Pancreas (tissue), 10 donors: Measurements from ENCODE around the gene EHF. TPM values are rescaled to one million over a fixed set of nuclear protein-coding genes. Genes with fewer than 3 reads are reported as not detected.

Source experiments
- ATAC-seq, 4 donors: fragments of 200-7000 bp; cut with Tn5 transposase; one replicate each; pipeline versions ENCODE4 v1.8.0 to v1.9.1; 2020; ENCODE audit warnings: mild to moderate bottlenecking in 4 of 4, moderate library complexity in 4 of 4
- DNase-seq, 6 donors: peaks; one replicate each; pipeline ENCODE4 v3.0.0-alpha.2; 2020
- FAIRE-seq: peaks from 2 replicates; lab custom pipeline; 2012; peaks lifted over from hg19 to GRCh38; lab: Jason Lieb, UNC
- H3K27ac ChIP-seq, 4 donors: fragments of 200-600 bp; sonication (generic); 1 replicate in 3 of 4; 2 replicates in 1 of 4; pipeline versions ENCODE4 v1.5.0 to v1.8.0; 2020
- H3K27me3 ChIP-seq, 4 donors: fragments of 200-600 bp; one replicate each; pipeline ENCODE4 v1.8.0; 2021
- H3K36me3 ChIP-seq, 3 donors: fragments of 200-600 bp; sonication (generic) in 1 of 3; one replicate each; pipeline versions ENCODE4 v1.5.0 to v1.8.0; 2020 to 2021
- H3K4me1 ChIP-seq, 3 donors: fragments of 200-600 bp; one replicate each; pipeline ENCODE4 v1.8.0; 2021
- H3K4me3 ChIP-seq, 4 donors: fragments of 200-600 bp; sonication (generic) in 2 of 4; one replicate each; pipeline versions ENCODE4 v1.5.0 to v1.8.0; 2020 to 2021
- H3K9me3 ChIP-seq, 4 donors: fragments of 200-600 bp; one replicate each; pipeline ENCODE4 v1.8.0; 2021
- WGBS, 2 donors: extraction: QIAGEN DNeasy Blood & Tissue Kit; methylation state at CpG; one replicate each; pipeline ENCODE4 v1.1.7; 2013; 5-methylcytosine and 5-hydroxymethylcytosine counted together
- intact Hi-C, 3 donors: fragments of 100-400 bp; cut with DNase I; formaldehyde crosslinking; loops; one replicate each; pipeline versions ENCODE4 v1.11.1 to v1.14.2; 2022
- polyA plus RNA-seq, 2 donors: library from polyadenylated mRNA; stranded (reverse); fragments of 200-250 nt; gene quantifications; one replicate each; pipeline ENCODE4 v1.2.3, GENCODE V29; 2013
- total RNA-seq, 6 donors: library from RNA; stranded (reverse); fragmentation: NEBNext Ultra II Directional in 4 of 6; extraction: Animal tissue kit (Norgen Biotek cat#: 25700) in 4 of 6; gene quantifications; one replicate each; pipeline versions ENCODE4 v1.2.1 to v1.2.4, GENCODE V29; 2021 to 2023
- TF ChIP-seq, protein P1 (sequence below), 4 donors: fragments of 200-600 bp; sonication (generic) in 3 of 4; IDR thresholded peaks; one replicate each; pipeline versions ENCODE4 v1.5.0 to v1.8.0; 2021; ENCODE audit warnings: antibody characterized with exemption in 4 of 4
- donor health status: healthy with polysubstance abuse.
- donor health status: DM: no; HTN: no; CAD: no; lungs with moderate emphysema.
- donor health status: DM: no; HTN: no; CAD: no.
- donor health status: control.
- donor health status: control.
- donor health status: Bipolar disorder and iron deficiency.
- donor health status: DM: yes; HTN: yes; CAD: no.
- donor health status: DM: no; HTN: no; CAD: no.
- donor health status: DM: no; HTN: no; CAD: no.
- donor health status: DM: yes; HTN: yes; CAD: no.

Gene EHF
- total and polyA plus RNA-seq, 8 donors: 7.7 to 58.2 (median 32.4) TPM

DNA sequence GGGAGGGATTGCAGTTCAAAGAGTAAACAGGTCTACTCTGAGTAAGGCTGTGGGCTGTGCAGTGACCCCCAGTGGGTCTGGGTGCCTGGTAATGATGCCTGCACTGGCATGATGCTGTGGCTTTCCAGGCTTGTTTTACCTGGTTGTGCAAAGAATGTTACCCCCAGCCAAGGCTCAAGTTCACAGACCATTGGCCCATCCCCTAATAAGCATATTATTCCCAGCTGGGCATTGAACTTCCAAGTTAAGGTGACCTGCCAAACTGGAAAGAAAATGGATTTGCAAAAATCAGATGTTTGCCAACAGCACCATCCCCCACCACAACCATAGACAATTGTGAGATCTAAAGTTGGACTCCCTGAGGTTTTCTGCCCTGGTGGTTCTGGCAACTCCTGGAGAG lies 7.9 kb upstream of the EHF start:
- TF ChIP-seq, protein P1, sequence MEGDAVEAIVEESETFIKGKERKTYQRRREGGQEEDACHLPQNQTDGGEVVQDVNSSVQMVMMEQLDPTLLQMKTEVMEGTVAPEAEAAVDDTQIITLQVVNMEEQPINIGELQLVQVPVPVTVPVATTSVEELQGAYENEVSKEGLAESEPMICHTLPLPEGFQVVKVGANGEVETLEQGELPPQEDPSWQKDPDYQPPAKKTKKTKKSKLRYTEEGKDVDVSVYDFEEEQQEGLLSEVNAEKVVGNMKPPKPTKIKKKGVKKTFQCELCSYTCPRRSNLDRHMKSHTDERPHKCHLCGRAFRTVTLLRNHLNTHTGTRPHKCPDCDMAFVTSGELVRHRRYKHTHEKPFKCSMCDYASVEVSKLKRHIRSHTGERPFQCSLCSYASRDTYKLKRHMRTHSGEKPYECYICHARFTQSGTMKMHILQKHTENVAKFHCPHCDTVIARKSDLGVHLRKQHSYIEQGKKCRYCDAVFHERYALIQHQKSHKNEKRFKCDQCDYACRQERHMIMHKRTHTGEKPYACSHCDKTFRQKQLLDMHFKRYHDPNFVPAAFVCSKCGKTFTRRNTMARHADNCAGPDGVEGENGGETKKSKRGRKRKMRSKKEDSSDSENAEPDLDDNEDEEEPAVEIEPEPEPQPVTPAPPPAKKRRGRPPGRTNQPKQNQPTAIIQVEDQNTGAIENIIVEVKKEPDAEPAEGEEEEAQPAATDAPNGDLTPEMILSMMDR (IDR thresholded peaks at IDR 0.05): no peak
- ATAC-seq: peak in 2 of 4 donors; percentile 19 to 33
- Histone ChIP-seq H3K4me3 (no peak overlapping the region), H3K9me3 (no peaks in the 10 kb centered on the region), H3K27me3 (no peaks in the 10 kb centered on the region), H3K27ac (no peak overlapping the region), H3K4me1 (peaks cover 12 to 28% (median 17%) of the 10 kb centered on the region in 3 donors), H3K36me3 (no peaks in the 10 kb centered on the region)
- DNase-seq: no peak
- intact Hi-C loops: no loop called here
- no peak for FAIRE-seq

DNA sequence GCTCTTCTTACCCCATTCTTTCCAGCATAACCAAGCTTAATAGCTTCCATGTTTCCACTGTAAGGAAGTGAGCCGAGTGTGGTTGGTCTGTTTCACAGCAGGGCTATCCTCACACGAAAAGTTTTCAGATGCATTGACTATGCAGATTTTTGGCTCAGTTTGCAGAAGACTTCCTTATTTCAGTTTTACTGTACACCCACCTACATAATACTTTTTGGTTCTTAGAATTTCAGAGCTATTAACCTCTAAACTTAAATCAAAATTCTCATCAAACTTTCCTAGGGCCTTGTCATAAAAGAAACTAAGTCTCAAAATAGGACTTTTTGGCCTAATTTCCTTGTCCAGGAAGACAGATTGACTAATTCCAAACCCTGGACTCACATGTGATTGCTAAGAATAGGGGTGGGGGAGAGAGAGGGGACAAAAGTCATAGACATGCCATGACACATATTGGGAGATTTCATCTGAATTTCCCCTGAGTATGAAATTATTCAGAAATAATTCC lies 7.3 kb upstream of the EHF start:
- no peak for FAIRE-seq
- TF ChIP-seq, protein P1 (IDR thresholded peaks at IDR 0.05): no peak
- H3K4me3 ChIP-seq: no peak overlapping the region
- no peaks in the 10 kb centered on the region for H3K36me3 ChIP-seq
- intact Hi-C loops: no loop called here
- DNase-seq: no peak
- 50 to 63% methylated on average over 2 of the region's 2 CpGs for WGBS, 2 donors
- no peaks in the 10 kb centered on the region for H3K9me3 ChIP-seq
- no peaks in the 10 kb centered on the region for H3K27me3 ChIP-seq
- peaks cover 12 to 29% (median 17%) of the 10 kb centered on the region in 3 donors for H3K4me1 ChIP-seq
- no peak overlapping the region for H3K27ac ChIP-seq
- ATAC-seq: peak in 2 of 4 donors; percentile 13 to 37

DNA sequence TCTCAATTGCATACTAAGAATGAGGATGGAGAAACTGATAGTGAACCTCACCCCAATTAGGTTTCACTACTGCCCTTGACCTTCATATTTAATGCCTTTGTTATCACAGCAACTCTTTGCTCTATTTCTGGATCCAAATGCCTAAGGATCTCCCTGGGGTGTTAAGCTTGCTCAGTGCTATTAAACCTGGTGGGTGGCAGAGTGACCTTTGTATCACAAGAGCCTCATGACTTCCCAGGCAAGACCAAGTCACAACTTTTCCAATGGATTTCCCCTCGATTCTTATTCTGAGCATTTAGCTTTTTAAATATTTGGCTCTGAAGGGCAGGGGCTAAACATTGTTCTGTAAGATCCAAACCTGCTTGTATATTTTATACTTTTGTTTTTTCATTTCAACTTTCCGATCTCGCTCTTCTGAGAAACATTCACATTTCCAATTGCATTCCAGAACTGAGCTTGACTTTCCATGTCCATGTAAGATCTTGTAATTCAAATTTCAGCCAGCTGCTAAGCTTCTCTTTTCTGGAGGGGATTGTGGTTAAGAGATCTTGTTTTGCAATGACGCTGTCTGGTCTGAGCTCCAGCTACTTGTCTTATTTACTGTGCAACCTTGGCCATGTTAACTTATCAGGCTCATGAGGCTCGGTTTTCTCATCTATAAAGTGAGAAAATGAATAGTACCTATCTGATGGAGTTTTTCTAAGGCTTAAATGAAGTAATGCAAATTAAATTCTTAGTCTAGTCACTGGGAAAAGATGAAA lies 6.4 kb upstream of the EHF start:
- no peak overlapping the region for H3K4me3 ChIP-seq
- peak in 2 of 4 donors; percentile 36 to 56 for ATAC-seq
- intact Hi-C loops: no loop called here
- TF ChIP-seq, protein P1 (IDR thresholded peaks at IDR 0.05): no peak
- peak overlapping the region in 1 of 4 donors; percentile 9 for H3K27ac ChIP-seq
- no peak for DNase-seq
- no peaks in the 10 kb centered on the region for H3K36me3 ChIP-seq
- no peak for FAIRE-seq
- 67 to 68% methylated on average over 5 of the region's 5 CpGs for WGBS, 2 donors
- no peaks in the 10 kb centered on the region for H3K9me3 ChIP-seq
- H3K4me1 ChIP-seq: peaks cover 12 to 35% (median 18%) of the 10 kb centered on the region in 3 donors
- H3K27me3 ChIP-seq: no peaks in the 10 kb centered on the region

DNA sequence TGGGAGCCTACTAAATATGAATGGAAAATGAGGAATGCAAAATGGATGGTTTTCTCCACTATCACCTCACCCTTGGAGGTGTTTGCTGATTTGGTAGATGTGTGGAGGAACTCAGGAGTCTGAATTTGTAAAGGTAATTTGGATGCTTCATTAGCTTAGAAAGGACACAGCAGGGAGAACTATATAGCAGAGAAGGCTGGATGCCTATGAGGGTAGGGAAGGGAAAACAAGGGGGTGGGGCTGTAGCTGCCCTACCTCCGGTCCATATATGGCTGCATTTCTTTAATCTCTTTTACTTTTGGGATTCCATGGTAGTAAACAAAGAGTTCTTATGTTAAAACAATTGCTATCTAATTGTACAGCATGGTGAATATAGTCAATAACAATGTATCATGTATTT lies 4.8 kb upstream of the EHF start:
- no peak overlapping the region for H3K27ac ChIP-seq
- intact Hi-C loops: no loop called here
- ATAC-seq: no peak
- no peaks in the 10 kb centered on the region for H3K9me3 ChIP-seq
- WGBS, 2 donors: 49 to 59% methylated on average over 1 of the region's 1 CpG
- no peak for FAIRE-seq
- DNase-seq: no peak
- peaks cover 21 to 47% (median 28%) of the 10 kb centered on the region in 3 donors for H3K4me1 ChIP-seq
- H3K27me3 ChIP-seq: no peaks in the 10 kb centered on the region
- no peaks in the 10 kb centered on the region for H3K36me3 ChIP-seq
- H3K4me3 ChIP-seq: no peak overlapping the region
- TF ChIP-seq, protein P1 (IDR thresholded peaks at IDR 0.05): no peak
